Stimulated activated CD8-positive, alpha-beta memory T cell treated with anti-CD3 and anti-CD28 coated beads, Interleukin-7, amount 100 ng/mL, for 4 hours (primary cell): Measurements from ENCODE around the gene BRPF3.

Experiments used
- DNase-seq, 2 donors: peaks; one replicate each; pipeline ENCODE4 v3.0.0-alpha.2; 2020; ENCODE audit warnings: low read depth in 2 of 2

The BRPF3 gene

GRCh38 chr6:36196113-36196879 is at the start of gene BRPF3:
TSS of gene BRPF3 (plus strand) at chr6:36196744. CDS start at chr6:36200323, 3,579 bp downstream.
- DNase-seq, result peak; percentile 34 to 71

GRCh38 chr6:36147294-36147693 is 49.2 kb upstream of the BRPF3 start:
- DNase-seq, result no peak

- no peak for DNase-seq
Measured at GRCh38 chr6:36149476-36149875, 47.1 kb upstream of the BRPF3 start.

DNA sequence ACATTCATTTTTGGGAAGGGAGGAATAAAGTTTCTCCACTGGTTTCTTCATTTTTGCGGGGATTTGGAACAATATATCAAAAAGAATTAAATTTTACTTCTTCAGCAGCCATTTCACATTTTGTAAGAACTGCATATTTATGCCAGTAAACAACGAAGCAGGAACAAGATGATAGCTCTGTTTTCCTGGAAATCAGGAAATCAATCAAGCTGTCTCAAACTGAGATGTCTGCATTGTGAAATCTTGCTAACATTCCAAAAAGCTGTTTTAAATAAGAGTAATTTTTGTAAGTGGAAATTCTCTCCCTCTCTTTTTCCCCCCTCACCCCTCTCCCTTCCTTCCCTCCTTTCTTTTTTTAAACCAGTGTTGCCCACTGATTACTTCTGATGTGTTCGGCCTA is 46.3 kb upstream of the BRPF3 start:
- no peak for DNase-seq

- DNase-seq, result no peak
Measured at GRCh38 chr6:36154286-36154685, 42.3 kb upstream of the BRPF3 start.

DNA sequence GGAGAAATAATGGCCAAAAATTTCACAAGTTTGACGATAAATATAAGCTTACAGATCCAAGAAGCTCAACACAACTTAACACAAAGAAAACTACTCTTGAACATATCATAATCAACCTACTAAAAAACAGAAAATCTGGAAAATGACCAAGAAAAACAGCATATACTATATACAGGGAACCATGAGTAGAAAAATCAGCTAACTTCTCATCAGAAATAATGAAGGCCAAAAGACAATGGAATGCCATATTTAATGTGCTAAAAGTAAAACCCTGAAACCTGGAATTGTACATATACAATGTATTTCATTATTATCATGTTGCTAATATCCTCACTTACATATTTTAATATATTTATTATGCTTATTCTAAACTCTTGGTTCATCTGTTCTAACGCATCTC is 40.9 kb upstream of the BRPF3 start:
- DNase-seq, result no peak

- no peak for DNase-seq
Measured at GRCh38 chr6:36160147-36160760, 36.3 kb upstream of the BRPF3 start.

DNA sequence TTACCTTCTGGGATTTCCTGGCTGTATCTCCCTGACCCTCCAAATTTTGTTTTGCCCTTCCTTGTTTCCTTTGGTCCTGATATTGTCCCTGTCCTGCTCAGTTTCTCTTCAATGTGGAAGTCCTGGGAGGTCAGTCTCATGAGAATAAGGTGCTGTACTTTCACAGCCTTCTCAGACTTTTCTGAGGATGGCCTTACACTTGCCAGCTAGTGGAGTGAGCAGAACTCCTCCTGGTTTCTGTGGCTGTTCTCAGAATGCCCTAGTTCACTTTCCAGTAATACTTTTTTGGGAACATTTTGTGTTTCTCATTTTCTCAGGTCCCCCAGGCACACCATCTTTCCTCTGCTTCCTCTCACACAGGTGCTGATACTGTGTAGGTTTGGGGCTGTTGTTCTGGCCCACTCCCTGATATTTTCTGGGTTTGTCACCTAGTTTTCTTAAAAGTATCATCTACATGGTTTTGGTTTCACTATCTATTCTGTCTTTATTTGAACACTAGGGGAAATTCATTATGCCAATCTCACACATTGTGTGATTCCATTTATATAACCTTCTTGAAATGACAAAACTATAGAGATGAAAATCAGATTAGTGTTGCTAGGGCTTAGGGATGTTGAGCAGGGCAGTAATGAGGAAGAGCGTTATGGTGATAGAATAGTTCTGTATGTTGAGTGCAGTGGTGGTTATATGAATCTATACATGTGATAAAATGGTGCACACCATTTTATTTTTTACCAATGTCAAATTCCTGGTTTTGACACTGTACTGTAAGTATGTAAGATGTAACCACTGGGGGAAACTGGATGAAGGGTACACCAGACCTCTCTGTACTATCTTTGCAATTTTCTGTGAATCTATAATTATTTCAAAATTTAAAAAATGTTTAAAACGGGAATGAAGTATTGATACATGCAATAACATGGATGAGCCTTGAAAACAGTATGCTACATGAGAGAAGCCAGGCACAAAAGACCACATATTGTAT is 27.2 kb upstream of the BRPF3 start:
- DNase-seq, result no peak

GRCh38 chr6:36170704-36171103 is 25.8 kb upstream of the BRPF3 start:
- DNase-seq, result no peak

- DNase-seq, result no peak
Measured at GRCh38 chr6:36171573-36171972, 25.0 kb upstream of the BRPF3 start.

DNA sequence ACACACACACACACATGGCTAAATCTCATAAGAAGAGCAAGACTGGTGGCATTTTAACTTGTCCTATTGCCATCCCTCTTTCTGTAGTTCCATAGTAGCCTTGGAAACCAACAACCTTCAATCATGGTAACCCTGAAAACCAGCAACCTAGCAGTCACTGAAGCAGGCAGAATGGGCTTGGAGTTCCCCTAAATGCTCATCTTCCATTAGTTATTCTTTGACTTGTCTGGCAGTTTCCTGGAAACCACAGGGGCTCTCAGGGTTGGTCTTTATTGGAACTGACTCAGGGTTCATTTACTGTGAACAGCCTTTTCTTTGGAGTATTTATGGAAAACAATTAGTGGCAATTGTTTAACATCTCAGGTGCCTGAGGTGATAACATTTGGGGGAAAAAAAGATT is 19.4 kb upstream of the BRPF3 start:
- no peak for DNase-seq

DNA sequence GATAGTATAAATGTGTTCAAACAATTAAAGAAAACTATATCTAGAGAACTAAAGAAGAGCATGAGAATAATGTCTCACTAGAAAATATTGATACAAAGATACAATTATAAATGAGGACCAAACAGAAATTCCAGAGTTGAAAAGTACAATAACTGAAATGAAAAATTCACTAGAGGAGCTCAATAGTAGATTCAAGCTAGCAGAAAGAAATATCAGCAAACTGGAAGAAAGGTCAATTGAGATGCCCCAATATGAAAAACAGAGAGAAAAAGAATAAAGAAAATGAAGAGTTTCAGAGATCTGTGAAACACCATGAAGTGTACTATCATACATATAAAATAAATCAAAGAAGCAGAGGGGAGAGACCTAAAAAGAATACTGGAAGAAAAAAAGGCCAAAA is 18.0 kb upstream of the BRPF3 start:
- no peak for DNase-seq

DNA sequence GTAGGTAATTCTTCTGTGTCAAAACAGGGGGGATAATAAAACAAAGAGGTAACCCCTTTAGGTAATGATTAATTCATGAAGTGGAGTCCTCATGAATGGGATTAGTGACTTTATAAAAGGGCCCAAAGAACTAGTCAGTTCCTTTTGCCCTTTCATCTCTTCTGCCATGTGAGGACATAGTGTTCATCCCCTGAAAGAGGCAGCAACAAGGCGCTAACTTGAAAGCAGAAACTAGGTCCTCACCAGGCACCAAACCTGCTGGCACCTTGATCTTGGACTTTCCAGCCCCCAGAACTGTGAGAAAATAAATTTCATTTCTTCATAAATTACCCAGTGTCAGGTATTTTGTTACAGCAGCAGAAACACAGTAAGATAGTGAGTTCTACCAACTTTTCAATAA is 16.4 kb upstream of the BRPF3 start:
- DNase-seq, result no peak

GRCh38 chr6:36184311-36184710 is 12.2 kb upstream of the BRPF3 start:
- DNase-seq, result no peak

- no peak for DNase-seq
Measured at GRCh38 chr6:36186199-36186598, 10.3 kb upstream of the BRPF3 start.

GRCh38 chr6:36187446-36187845 is 9.1 kb upstream of the BRPF3 start:
- no peak for DNase-seq

- no peak for DNase-seq
Measured at GRCh38 chr6:36195471-36196112, 952 bp upstream of the BRPF3 start.

DNA sequence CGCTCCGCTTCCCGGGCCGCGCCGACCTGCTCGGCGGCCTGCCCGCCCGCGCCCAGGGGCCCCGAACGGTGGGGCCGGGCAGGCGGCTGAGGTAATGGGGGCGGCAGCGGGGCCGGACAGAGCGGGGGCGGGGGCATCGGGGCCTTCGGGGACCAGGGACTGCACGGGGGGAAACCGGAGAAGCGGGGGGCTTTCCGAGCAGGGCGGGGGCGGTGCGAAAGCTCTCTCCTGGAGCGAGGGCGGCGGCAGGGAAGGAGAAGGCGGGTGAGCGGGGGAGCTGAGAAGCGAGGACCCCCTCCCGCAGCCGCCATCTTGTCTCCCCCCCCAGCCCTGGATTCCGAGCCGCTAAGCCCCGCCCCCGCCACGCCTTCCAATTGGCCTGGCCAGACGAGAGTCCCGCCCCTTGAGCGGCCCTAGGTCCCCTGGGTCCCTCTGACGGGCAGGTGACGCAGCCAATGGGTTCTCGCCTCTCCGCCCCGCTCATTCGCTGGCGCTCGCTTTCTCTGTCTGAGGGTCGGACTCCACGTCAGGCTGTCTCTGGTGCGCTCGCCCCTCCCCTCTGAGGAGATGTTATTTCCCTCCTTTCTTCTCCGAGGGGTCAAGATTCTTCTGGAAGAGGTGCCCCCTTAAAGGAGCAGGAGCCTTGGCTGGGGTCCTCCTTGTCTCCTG is 470 bp downstream of the BRPF3 start:
- peak; percentile 98 to 100 for DNase-seq

- DNase-seq, result no peak
Measured at GRCh38 chr6:36197739-36198221, 1.2 kb downstream of the BRPF3 start.

DNA sequence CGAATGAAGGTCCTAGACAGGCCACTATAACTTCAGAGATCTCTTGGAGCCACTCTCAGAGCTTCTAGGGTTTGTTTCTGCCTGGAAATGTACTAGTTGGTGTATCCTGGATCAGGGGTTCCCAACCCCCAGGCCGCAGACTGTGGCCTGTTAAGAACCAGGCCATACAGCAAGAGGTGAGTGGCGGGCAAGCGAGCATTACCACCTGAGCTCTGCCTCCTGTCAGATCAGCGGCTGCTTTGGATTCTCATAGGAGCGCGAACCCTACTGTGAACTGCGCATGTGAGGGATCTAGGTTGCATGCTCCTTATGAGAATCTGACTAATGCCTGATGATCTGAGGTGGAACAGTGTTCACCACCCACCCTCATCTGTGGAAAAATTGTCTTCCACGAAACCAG is 2.4 kb downstream of the BRPF3 start:
- DNase-seq, result no peak
